ENCODE results near the gene POLDIP3. TPM values are rescaled to one million over a fixed set of nuclear protein-coding genes. Genes with fewer than 3 reads are reported as not detected.

Gene POLDIP3
- 54.9 TPM for polyA plus RNA-seq (ENCODE audit: insufficient read length)

- peak; percentile 96 for DNase-seq (ENCODE audit: low read depth)
These were observed at the start of gene POLDIP3 for GRCh38 chr22:42614312-42615091. Gene POLDIP3, minus strand, starts transcription at chr22:42614883. Its CDS starts 26 bp downstream, at chr22:42614857.

- no peak for DNase-seq (ENCODE audit: low read depth)
These were observed 47.5 kb upstream of the POLDIP3 start for GRCh38 chr22:42661985-42662831.

GRCh38 chr22:42656578-42656977 is 41.9 kb upstream of the POLDIP3 start:
- no peak for DNase-seq (ENCODE audit: low read depth)

DNA sequence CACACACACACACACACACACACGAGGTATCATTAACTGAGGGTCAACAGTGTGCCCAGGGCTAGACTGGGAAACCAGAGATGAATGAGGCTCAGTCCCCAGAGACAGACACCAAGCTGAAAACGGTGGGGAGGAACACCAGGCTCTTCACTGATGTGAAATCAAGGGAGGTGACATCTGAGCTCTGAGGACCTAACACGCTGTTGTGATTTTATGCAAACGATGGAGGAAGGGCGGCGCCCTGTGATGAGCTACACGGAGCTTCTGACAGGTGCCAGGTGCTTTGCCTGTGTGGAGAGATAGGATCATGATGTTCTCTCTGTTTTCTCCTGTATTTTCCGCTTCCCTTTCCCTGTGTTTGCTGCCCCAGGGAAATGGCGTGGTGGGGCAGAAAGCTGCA is 41.0 kb upstream of the POLDIP3 start:
- DNase-seq (ENCODE audit: low read depth), result no peak

DNA sequence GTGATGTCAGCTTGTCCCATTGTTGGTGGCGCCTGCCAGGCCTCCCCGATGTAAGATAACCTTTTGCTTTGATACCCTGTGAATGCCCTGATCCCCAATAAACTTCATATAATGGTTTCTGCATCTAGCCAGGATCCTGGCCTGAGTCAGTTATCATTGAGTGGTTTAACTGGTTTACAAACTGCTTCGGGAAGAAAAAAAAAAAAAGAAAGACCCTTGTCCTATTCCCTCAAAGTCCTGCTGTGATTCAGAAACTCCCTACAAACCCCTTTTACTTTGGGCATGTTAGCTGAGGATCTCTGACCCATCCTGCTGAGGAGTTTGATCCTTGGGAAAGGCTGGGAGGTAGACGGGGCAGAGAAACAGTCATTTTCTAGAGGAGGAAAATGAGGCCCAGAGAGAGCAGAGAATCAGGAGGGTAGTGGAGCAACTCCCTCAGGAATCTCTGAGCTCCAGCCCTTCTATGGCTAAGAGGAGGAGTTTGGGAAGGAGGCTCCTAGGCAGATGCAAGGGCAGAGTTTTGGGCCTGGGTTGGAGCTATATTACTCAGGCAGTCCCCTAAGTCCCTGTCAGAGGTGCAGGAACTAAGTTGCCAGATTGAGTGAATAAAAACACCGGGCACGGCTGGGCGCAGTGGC is 39.9 kb upstream of the POLDIP3 start:
- no peak for DNase-seq (ENCODE audit: low read depth)

- no peak for DNase-seq (ENCODE audit: low read depth)
These were observed 39.3 kb upstream of the POLDIP3 start for GRCh38 chr22:42653999-42654398.

- no peak for DNase-seq (ENCODE audit: low read depth)
These were observed 36.5 kb upstream of the POLDIP3 start for GRCh38 chr22:42651134-42651533.

DNA sequence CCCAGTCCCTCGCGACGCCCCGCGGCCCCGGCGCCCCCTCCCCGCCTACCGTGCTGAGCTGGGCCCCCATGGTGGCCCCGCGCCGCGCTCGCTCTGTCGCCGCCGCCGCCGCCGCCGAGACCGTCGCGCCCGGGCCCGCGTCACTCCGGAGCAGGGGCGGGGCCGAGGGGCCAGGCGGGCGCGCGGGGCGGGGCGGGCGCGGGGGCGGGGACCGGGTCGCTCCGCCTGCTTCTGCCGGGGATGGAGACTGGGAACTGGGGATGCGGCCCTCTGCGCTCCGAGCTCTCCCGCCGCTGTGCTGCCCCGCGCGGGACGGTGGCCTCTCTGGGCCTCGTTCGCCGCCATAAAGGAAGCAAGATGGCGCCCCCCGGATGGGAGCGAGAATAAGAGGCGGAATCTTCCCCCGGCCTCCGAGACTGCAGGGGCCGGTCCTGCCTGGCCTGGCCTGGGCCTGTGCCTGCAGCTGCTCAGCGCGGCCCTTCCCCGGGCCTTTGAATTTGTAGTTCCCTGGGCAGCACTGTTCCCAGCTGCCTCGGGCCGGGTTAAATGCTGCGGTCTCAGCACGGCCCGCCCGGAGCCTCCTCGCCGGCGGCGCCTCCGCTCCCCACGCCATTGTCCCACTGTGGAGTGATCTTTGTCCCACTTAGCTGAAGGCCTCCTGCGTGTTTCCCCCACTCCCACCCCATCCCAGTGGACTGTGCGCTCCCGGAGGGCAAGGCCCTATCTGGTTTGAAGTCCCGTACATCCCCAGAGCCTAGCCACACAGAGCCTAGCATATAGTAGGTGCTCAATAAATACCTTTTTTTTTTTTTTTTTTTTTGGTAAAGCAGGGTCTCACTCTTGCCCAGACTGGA is 34.8 kb upstream of the POLDIP3 start, which contains the start of gene CYB5R3:
Gene CYB5R3, minus strand, starts transcription at position 147 of the 854 bp plus-strand sequence. Its CDS starts 77 bp downstream, at position 70.
- DNase-seq (ENCODE audit: low read depth), result no peak

DNA sequence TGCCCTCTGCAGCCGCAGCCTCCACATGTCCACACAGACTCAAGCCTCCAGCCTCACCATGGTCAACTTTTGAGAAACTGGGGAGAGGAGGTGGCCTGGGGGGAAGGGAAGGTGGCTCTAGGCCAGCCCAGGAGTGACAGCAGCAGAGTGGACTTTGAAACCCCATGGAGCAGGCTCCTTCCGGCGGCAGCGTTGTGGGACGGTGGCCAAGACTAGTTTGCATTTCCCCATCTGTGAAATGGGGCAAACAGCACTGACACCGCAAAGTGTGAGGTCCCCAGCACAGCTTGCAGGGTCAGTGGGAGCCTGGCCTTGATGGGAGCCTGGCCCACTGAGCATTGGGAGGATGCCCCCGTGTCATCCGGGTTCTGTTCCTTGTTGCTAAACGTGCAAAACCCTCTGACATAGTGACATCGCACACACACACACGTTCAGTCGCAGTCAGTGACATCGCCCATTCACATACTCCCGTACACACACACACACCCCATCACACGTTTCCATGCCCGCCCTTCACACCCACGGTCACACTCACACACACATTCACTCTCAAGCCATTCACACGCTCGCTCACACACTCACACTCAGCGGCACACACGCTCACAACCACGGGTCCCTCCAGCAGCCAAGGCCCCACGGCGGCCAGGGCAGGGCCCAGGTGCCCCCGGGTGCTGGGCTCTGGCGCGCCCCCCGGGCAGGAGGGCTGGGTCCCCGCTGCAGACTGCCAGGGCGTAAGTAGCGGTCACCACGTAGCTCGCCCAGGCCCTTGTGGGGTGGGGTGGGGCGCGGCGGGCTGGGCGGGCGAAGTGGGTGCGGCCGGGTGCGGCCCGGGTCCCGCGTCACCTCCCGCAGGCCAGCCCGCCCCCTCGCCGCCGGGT is 33.9 kb upstream of the POLDIP3 start:
- DNase-seq (ENCODE audit: low read depth), result no peak

DNA sequence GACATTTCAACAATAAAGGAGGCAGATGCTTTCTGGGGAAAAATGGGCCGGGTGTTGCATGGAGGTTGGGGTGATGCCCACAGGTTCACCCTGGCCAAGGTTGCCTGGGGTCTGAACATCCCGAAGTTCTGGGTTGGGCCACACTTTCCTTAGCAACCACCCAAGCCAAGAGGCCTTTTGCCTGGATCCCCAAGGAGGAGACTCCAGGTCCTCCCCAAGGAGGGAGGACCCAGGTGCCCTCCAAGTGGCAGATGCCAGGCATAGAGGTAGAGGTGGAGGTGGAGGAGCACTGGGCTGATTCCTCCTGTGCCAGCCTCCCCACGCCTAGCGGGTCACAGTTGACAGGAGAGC is 33.3 kb upstream of the POLDIP3 start:
- DNase-seq (ENCODE audit: low read depth), result no peak

GRCh38 chr22:42646569-42647525 is 32.2 kb upstream of the POLDIP3 start:
- DNase-seq (ENCODE audit: low read depth), result no peak

GRCh38 chr22:42645938-42646568 is 31.4 kb upstream of the POLDIP3 start:
- DNase-seq (ENCODE audit: low read depth), result no peak

GRCh38 chr22:42645341-42645937 is 30.8 kb upstream of the POLDIP3 start:
- DNase-seq (ENCODE audit: low read depth), result no peak

- DNase-seq (ENCODE audit: low read depth), result no peak
These were observed 30.0 kb upstream of the POLDIP3 start for GRCh38 chr22:42644422-42645340.

- no peak for DNase-seq (ENCODE audit: low read depth)
These were observed 29.1 kb upstream of the POLDIP3 start for GRCh38 chr22:42643634-42644421.

Measured in forelimb muscle (tissue), 1 donor.